ENCODE data around the gene BMP8B.

DNA sequence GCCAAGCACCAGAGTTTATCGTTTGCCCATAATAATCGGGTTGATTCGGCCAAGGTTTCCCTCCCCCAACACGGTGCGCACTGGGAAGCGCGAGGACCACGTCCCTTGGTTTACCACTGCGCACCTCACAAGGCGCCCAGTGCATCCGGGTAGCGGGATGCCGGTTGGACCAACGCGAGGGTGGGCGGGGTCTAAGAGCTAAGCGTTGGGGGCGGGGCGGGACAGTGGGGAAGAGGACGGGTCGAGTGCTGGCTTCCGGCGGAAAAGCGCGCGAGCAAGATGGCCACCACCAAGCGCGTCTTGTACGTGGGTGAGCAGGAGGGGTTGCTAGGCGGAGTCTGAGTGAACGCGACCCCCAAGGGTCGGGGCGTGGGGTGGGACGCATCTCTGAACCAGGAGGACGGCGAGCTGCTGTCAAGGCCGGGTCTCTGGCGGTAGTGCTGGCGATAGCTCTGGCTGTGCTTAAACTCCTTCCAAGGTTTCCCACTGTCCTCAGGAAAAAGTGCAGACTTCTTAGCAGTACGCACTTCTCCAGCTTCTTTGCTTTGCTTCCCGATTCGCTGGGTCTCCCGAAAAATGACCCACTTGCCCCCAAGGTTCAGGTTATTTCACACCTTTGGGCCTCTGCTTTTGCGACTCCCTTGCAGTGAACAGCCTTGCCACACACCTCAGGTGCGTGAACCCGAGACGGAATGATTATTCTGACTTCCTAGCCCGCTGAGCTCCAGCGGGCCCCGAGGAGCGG lies 49.9 kb downstream of the BMP8B start, which contains the start of gene PPIE:
- TF ChIP-seq, protein P1, sequence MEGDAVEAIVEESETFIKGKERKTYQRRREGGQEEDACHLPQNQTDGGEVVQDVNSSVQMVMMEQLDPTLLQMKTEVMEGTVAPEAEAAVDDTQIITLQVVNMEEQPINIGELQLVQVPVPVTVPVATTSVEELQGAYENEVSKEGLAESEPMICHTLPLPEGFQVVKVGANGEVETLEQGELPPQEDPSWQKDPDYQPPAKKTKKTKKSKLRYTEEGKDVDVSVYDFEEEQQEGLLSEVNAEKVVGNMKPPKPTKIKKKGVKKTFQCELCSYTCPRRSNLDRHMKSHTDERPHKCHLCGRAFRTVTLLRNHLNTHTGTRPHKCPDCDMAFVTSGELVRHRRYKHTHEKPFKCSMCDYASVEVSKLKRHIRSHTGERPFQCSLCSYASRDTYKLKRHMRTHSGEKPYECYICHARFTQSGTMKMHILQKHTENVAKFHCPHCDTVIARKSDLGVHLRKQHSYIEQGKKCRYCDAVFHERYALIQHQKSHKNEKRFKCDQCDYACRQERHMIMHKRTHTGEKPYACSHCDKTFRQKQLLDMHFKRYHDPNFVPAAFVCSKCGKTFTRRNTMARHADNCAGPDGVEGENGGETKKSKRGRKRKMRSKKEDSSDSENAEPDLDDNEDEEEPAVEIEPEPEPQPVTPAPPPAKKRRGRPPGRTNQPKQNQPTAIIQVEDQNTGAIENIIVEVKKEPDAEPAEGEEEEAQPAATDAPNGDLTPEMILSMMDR (IDR thresholded peaks at IDR 0.05; ENCODE audit: low read depth, low read length): no peak
- TF ChIP-seq POLR2A (IDR thresholded peaks at IDR 0.05; ENCODE audit: extremely low read depth, insufficient read length) (peak; percentile 84), MYC (IDR thresholded peaks at IDR 0.05; ENCODE audit: low read depth, low read length) (peak; percentile 45)
- TF ChIP-seq, protein P2, sequence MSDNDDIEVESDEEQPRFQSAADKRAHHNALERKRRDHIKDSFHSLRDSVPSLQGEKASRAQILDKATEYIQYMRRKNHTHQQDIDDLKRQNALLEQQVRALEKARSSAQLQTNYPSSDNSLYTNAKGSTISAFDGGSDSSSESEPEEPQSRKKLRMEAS (IDR thresholded peaks at IDR 0.05; ENCODE audit: low read depth, low read length): peak; percentile 61; the same call in 1 of the 2 replicates
